Right ventricle myocardium superior (tissue), 1 donor: ENCODE results near the gene BNC2. TPM values are rescaled to one million over a fixed set of nuclear protein-coding genes. Genes with fewer than 3 reads are reported as not detected.

Source experiments
- ATAC-seq: fragments of 200-7000 bp; cut with Tn5 transposase; one replicate; pipeline ENCODE4 v1.9.1; 2020; ENCODE audit warnings: mild to moderate bottlenecking; ENCODE audit not compliant: poor library complexity
- DNase-seq: peaks from one replicate; pipeline ENCODE4 v3.0.0-alpha.2; 2020
- intact Hi-C: fragments of 100-400 bp; cut with DNase I; formaldehyde crosslinking; loops from one replicate; pipeline ENCODE4 v1.11.2; 2022
- total RNA-seq: library from RNA; stranded (reverse); fragmentation: NEBNext Ultra II Directional; extraction: Animal tissue kit (Norgen Biotek cat#: 25700); gene quantifications from one replicate; pipeline ENCODE4 v1.2.1, GENCODE V29; 2021
- donor health status: DM: no; HTN: yes; CAD: no; lungs with severe emphysema.

The BNC2 gene
- total RNA-seq, 1 donor from 2014 or later = 3.9 TPM

DNA sequence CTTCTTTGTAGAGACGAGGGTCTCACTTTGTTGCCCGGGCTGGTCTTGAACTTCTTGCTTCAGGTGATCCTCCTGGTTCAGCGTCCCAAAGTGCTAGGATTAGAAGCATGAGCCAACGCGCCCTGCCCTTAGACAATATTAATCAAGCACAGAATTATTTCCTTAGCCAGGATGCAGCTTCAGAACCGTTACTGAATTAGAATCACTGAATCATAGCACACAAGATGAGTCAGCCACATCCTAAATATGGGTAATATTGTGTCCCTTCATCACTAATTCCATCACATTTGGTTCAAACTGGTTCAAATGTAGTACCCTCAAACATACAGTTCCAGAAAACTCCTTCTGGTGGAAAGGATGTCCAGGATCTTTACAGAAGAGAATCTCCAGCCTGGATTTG is 82.7 kb downstream of the BNC2 start:
- intact Hi-C loops = no loop called here
- no peak for DNase-seq
- ATAC-seq = no peak

- intact Hi-C loops = no loop called here
- ATAC-seq = no peak
- no peak for DNase-seq
These were observed 86.5 kb downstream of the BNC2 start for GRCh38 chr9:16784002-16784401.

DNA sequence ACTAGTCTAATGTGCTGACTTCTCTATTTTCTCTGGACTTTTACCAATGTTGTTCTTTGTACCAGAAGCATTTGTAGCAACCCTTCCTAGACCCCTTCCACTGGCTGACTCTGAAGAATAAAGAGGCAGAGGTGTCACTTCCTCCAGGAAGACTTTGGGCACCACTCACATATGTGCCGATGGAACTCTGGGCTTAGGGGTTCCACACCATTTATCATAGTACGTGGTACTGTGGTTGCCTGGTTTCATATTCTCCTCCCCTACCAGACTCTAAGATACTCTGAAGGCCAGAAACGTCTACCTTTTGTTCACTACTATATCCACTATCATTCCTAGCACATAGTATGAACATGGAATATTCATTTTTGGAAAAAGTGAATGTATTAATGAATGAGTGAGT is 88.0 kb downstream of the BNC2 start:
- ATAC-seq = no peak

DNA sequence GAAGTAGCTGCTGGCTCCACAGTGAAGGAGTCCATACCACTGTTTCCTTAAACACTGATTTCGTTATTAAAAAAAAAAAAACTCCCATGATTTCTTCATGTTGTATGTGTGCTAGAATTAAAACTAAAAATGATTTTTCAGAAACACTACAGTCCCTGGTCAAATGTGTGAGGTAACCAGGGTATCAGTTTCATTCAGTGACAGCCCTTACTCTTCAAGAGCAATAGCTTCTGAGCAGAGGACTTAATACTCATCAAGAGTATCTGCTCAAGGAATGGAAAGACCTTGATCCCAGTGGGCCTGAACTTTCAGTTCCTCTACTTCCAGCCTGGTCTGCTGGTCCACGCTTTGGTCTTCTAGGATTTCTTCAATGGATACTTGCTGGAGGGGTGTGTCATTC is 95.1 kb downstream of the BNC2 start:
- no peak for ATAC-seq
- no peak for DNase-seq
- intact Hi-C loops = no loop called here

More for the DNA sequence above, 88.0 kb downstream of the BNC2 start:
- no peak for DNase-seq
- intact Hi-C loops = no loop called here

DNA sequence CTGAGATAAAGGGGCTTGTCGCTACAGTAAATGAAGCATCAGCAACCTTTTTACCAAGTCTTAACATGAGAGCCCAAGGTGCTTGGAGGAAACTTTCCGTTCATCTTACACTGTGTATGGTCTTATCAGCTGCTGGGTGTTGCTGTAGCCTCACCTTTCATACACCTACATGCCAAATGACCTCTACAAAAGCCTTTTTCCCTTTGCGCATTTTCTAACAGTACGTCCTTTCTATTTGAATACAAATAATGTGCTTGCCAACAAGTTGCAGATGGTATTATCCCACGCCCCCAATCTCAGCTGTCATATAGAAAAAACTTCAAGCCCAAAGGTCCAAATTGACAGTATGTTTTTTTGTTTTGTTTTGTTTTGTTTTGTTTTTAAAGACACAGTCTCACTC is 96.9 kb downstream of the BNC2 start:
- ATAC-seq (no peak), DNase-seq (no peak)
- intact Hi-C loops = no loop called here

- DNase-seq = no peak
- ATAC-seq = no peak
- intact Hi-C loops = no loop called here
These were observed 97.4 kb downstream of the BNC2 start for GRCh38 chr9:16773116-16773515.

- intact Hi-C loops = no loop called here
- no peak for ATAC-seq
- DNase-seq = no peak
These were observed 99.1 kb downstream of the BNC2 start for GRCh38 chr9:16771356-16771755.

- DNase-seq = no peak
- ATAC-seq = no peak
- intact Hi-C loops = no loop called here
These were observed 101.2 kb downstream of the BNC2 start for GRCh38 chr9:16769291-16769690.

DNA sequence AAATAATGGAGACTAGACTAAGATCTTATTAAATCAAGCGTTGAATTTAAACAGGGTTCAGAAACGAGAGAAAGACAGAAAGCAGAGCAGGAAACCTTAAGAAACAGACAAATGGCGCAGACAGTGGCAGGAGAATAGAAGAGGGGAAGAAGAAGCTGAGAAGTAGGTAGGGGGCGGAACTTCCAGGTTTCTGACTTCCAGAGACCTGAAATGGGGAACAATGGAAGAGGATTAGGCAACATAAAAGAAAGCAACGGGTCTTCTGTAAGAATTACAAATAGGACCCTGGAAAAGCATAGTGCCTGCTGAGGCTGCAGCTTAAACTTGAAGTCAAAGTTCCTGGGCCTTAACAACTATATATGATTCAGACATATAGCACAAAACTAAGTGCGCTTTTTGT is 101.7 kb downstream of the BNC2 start:
- DNase-seq = no peak
- intact Hi-C loops = no loop called here
- ATAC-seq = no peak

GRCh38 chr9:16767366-16767765 is 103.1 kb downstream of the BNC2 start:
- intact Hi-C loops = no loop called here
- DNase-seq (no peak), ATAC-seq (no peak)

GRCh38 chr9:16763946-16764345 is 106.5 kb downstream of the BNC2 start:
- DNase-seq (no peak), ATAC-seq (no peak)
- intact Hi-C loops = no loop called here

GRCh38 chr9:16755467-16756160 is 114.9 kb downstream of the BNC2 start:
- ATAC-seq = no peak
- DNase-seq = no peak
- intact Hi-C loops = no loop called here

DNA sequence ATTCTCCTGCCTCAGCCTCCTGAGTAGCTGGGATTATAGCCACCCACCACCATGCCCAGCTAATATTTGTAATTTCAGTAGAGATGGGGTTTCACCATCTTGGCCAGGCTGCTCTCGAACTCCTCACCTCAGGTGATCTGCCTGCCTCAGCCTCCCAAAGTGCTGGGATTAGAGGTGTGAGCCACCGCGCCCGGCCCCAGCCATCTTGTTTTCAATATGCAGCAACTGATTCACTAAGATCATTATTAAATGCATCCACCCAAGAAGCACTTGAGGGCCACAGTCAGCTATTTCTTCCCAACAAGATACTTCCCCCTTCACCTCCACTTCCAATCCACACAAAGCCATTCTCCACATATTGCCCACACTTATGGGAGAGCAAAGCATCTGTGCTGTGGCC is 115.8 kb downstream of the BNC2 start:
- DNase-seq = no peak
- ATAC-seq = no peak
- intact Hi-C loops = no loop called here

GRCh38 chr9:16753256-16753655 is 117.2 kb downstream of the BNC2 start:
- DNase-seq (no peak), ATAC-seq (no peak)
- intact Hi-C loops = no loop called here

GRCh38 chr9:16752601-16753000 is 117.9 kb downstream of the BNC2 start:
- DNase-seq = no peak
- no peak for ATAC-seq
- intact Hi-C loops = no loop called here

DNA sequence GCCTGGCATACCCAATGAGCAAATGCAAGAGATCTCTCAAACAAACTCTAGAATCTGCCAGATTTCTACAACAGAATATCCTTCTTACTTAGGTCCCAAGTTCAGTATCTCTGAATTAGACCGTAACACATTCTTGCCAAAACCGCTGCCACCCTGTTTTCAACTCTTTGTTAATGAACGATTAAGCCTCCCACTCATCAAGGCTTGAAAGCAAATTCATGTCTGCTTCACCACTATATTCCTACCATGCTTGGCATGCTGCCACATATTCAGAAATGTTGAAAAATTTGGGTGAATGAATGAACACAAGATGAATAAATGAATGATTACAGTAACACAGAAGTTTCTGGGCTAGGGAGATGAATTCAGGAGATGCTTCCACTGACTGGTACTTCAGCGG is 119.9 kb downstream of the BNC2 start:
- no peak for DNase-seq
- no peak for ATAC-seq
- intact Hi-C loops = no loop called here

- intact Hi-C loops = no loop called here
- no peak for ATAC-seq
- no peak for DNase-seq
These were observed 125.1 kb downstream of the BNC2 start for GRCh38 chr9:16745359-16745758.

DNA sequence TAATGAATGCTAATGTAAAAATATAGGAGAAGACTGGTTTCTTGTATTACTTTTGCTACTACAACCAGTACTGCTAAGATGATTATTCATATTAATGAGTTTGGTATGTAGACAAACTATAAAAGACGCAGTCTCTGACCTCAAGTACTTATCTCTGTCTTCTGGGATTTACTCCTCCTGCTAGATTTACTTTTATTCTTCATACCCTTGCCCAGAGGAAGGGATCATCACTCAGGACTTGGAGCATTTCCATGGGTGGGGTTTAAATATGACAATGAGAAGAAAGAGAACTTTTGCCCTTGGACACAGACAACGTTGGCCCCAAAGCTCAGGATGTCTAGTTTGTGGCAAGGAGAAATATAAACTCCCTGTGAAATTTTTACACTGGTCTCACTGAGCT is 126.1 kb downstream of the BNC2 start:
- ATAC-seq = no peak
- no peak for DNase-seq
- intact Hi-C loops = no loop called here

DNA sequence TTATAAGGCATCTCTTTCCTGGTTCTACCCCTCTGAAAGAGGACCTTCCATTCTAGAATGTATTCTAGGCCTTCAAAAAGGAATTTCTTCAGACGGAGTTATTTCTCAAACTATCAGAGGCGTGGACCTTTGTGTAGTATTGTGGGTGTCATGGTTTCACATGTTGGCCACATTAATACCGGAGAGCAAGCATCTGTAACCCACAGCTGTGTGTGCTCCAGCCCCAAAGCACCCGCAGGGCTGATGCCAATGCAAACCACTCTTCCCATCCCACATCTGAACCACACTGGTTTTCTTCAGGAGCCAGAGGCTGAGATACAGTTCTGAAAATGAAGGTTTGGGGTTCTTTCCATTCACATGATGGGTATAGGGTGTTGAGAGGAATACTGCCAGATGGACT is 127.1 kb downstream of the BNC2 start:
- intact Hi-C loops = no loop called here
- ATAC-seq = no peak
- no peak for DNase-seq

GRCh38 chr9:16735001-16735400 is 135.5 kb downstream of the BNC2 start:
- intact Hi-C loops = no loop called here
- no peak for ATAC-seq
- no peak for DNase-seq

DNA sequence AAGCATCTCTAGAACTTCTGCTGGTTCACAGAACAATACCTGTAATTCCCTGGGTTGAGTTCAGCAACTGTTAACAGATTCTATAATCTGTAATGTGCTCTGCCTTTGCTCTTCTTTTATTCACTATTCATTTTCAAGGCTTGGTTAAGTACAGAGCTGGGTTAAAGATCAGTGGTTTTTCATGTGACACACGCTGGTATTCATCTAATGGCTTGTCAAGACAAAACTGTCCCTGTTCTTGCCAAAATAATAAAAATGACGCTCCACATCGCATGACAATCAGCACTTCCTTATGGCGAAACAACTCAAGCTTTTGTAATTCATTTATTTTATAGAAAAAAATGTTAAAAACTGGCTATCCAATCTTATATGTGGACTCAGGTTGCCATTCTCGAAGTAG is 137.9 kb downstream of the BNC2 start:
- ATAC-seq = no peak
- DNase-seq = no peak
- intact Hi-C loops = no loop called here
